IPS-18c (cell line): ENCODE results near the gene MICU1.
"Not testable (repeated sequence)": the region's sequence is repeated elsewhere in the genome, so short reads cannot be mapped to it uniquely, and the experiment has no call there.

Source experiments
- H3K4me3 ChIP-seq: 2 replicates; pipeline ENCODE4 v1.7.0; 2013; ENCODE audit warnings: low read depth, mild to moderate bottlenecking, low read length, moderate library complexity; ENCODE audit not compliant: insufficient read depth
- H3K9me3 ChIP-seq: one replicate; pipeline ENCODE4 v1.6.1; 2013; ENCODE audit warnings: mild to moderate bottlenecking, low read length, moderate library complexity; ENCODE audit not compliant: control insufficient read depth, insufficient read depth

The MICU1 gene

DNA sequence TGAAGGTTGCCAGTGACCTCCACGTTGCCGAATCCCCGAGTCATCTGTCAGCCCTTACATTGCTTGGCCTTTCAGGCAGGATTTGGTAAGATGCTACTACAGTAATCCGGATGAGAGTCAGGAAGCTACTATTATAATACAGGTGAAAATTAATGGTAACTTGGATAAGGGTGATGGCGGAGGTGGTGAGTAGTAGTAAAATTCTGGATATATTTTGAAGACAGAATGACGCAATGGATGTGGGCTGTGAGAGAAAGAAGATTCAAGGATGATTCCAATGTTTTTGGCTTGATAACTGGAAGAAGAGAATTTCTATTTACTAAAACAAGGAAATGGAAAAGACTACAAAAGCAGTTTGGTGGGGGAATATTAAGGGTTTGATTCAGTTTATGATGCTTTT lies 269.8 kb downstream of the MICU1 start:
- no peaks in the 10 kb centered on the region for H3K9me3 ChIP-seq

DNA sequence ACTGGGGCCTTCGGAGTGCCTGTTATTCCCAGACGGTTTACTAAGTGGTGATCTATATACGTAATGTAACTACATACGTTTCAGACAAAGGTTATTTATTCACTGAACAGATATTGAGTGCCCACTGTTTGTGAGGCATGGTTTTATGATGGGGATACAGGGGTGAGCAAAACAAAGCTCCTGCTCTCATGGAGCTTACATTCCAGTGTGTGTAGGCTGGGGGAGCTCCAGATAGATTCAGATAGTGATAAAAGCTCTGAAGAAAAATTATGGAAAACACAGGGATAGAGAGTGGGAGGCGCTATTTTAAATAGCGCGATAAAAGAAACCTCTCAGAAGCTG lies 270.7 kb downstream of the MICU1 start:
- peak overlapping the region; percentile 38; the same call in 1 of the 2 replicates for H3K4me3 ChIP-seq
- no peaks in the 10 kb centered on the region for H3K9me3 ChIP-seq

More for the DNA sequence above, 269.8 kb downstream of the MICU1 start:
- H3K4me3 ChIP-seq: no peak overlapping the region

DNA sequence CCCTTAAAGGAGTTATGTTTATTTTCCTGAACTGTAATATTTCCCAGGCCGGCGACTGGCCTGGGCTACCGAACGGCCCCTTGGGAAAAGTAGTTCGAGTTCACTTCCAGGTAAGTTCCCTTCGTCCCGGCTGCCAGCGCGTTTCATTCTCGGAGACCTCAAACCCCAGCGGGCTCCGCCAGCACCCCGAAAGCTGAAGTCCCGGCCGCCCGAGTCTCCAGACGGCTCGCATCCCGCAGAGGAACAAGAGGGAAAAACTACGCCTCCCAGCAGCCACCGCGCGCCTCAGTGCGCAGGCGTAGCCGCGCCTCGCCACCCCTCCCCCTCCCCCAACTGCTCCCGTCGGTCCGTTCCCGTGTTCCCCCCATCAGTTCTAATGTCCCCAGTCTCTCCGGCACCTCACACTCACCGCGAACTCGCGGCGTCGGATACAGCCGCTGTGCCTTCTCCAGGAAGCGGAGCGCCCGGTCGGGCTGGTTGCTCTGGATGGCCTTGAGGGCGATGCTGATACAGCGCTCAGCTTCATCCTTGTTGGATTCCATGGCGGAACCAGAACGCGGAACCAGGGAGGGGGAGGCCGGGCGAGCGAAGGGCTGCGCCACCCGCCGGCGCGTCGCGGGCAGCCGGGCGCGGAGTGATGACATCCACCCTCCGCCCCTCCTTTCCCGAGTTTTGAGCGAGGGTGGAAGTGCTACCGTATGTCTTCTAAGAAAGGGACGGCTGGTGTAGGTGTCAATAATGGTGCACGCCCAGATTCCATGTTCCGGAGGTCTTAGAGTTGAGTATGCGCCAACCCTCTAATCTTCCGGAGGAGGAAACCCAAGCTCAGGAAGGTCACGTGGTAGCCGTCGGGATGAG lies 271.3 kb downstream of the MICU1 start, which contains the start of gene DNAJB12:
Gene DNAJB12 (minus strand): TSS at position 564 of the 858 bp plus-strand sequence. CDS start 22 bp downstream, at position 542.
- Histone ChIP-seq H3K4me3 (peak within 1 kb of the TSS; percentile 82), H3K9me3 (no peaks in the 10 kb centered on the region)

DNA sequence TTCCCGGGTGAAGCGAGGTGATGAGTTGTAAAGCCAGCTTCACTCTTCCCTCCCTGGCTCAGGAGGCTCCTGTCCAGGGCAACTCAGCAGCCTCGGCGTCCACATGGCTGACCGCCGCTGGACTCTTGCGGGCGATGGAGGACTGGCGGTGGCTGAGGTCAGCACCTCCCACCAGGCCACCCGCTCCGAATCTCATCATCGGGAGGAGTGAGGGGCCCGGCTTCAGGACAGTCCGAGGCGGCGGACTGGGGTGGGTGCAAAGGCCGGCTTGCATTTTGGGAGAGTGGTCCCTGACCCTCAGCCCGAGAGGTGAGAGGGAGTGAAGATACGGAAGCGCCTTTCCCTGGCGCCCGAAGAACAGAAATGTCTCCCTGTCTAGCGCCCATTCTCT lies 271.9 kb downstream of the MICU1 start:
- Histone ChIP-seq H3K9me3 (no peaks in the 10 kb centered on the region), H3K4me3 (peak overlapping the region; percentile 82)

DNA sequence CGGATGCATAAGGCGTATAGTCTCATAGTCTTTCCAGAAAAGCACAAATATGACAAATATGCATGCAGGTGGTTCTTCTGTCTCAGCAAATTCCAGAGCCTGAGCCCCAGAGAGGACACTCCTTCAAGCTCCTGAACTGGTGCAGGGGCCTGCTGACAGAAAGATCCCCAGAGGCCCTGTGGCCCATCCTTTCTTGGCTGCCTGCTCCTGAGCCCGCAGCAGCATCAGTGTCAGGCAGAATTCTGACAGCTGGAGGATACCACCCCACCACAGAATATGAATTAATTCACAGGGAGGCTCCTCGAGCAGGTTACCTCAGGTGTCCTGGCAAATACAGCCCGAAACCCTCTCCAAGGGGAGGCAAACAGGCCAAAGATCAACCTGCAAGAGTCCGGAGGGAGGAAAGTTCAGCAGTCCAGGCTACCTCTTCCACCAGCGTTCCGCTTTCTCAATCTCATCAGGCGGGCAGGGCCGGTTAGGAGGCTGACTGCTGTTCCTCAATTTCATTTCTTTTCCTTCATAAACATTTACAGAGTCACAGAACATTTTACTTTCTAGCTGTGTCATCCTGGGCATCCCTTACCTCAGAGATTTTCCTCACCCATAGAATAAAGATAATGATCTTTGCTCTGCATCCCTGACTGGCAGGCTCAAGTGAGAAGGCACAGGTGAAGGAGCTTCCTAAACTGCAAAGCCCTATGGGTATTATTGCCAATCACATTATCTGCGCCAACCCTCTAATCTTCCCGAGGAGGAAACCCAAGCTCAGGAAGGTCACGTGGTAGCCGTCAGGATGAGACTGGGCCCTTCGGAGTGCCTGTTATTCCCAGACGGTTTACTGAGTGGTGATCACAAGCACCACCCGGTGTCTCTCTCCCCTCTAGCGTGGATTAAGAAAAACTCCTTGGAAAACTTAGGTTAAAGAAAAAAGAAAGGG lies 272.6 kb downstream of the MICU1 start:
- Histone ChIP-seq H3K4me3 (peak overlapping the region; percentile 82), H3K9me3 (no peaks in the 10 kb centered on the region)

DNA sequence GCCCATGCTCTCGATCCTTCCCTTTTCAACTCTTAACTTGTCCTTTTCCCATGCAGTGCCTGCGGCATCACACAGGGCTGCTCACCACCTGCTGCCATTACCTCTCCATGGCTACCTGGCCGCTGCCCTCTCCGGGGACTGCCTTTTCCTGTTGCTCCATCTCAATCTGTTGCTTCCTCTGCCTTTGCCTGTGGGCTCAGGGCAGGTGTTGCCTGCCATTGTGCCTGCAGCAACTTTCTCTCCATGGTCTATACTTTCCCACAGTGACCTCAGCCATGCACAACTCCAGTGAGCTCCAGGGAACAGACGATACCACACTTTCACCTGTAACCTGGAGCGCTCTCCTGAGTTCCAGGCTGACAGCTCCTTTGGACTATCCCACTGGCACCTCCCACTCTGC lies 274.4 kb downstream of the MICU1 start:
- Histone ChIP-seq H3K9me3 (no peaks in the 10 kb centered on the region), H3K4me3 (no peak overlapping the region)

DNA sequence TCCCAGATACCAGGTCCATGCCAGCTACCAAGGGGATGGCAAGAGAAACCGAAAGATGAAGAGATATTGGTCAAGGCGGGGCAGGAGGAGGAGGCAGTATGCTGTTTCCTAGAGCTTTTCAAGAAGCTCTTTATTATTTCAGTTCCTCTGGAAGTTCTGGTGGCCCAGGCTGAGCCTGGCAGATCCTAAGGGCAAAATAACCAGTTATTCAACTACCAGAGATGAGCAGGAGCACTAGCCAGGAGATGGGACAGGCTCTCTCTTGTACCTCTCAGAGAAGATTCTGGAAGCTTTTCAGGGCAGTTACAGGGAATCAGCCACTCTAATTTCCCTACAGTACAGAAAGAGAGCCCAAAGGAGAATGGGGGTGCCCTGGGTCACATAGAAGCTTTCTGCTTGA lies 276.4 kb downstream of the MICU1 start:
- H3K4me3 ChIP-seq: no peak overlapping the region
- no peaks in the 10 kb centered on the region for H3K9me3 ChIP-seq

DNA sequence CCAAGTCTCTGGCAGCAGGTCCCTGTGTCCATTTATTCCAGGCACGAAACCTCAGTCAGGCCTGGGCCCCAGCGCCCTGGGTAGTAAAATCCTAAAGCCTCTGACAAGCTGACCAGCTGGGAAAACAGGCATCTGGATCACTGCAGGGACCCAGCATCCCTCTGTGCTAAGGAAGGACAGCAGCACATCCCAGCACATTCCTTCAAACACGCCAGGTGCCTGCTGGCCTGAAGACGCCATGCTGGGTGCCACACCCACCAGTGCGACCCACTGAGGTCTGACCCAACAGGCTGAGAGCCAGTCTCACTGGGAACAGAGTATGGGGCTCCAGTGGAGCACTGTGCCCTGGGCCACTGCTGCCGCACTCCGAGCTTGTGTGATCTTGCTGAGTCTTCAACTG lies 277.6 kb downstream of the MICU1 start:
- Histone ChIP-seq H3K4me3 (no peak overlapping the region), H3K9me3 (no peaks in the 10 kb centered on the region)

DNA sequence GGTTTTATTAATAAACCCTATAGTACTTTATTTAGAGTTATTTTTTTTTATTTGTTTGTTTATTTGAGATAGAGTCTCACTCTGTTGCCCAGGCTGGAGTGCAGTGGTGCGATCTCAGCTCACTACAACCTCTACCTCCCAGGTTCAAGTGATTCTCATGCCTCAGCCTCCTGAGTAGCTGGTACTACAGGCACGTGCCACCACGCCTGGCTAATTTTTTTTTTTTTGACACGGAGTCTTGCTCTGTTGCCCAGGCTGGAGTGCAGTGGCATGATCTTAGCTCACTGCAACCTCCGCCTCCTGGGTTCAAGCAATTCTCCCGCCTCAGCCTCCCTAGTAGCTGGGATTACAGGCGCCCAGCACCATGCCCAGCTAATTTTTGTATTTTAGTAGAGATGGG lies 279.8 kb downstream of the MICU1 start:
- not testable (repeated sequence) for H3K9me3 ChIP-seq, H3K4me3 ChIP-seq

DNA sequence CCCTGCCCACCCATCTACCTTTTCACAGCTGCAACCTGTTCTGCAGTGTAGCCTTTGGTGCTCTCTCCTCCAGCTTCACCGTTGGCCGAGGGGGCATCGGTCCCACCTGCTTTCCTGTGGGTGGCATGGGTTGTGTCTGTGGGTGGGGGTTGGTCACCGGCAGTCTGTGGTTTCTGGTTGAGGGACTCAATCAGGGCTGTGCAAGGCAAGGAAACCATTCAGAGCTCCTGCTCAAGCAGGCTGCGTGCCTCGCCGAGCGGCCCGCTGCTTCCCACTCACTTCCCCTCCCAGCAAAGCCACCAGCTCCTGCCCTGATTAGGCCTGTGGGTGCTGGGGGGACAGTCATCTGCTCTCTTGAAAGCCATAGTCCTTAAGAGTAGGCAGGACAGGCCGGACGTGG lies 280.9 kb downstream of the MICU1 start:
- H3K4me3 ChIP-seq: no peak overlapping the region
- H3K9me3 ChIP-seq: no peaks in the 10 kb centered on the region

DNA sequence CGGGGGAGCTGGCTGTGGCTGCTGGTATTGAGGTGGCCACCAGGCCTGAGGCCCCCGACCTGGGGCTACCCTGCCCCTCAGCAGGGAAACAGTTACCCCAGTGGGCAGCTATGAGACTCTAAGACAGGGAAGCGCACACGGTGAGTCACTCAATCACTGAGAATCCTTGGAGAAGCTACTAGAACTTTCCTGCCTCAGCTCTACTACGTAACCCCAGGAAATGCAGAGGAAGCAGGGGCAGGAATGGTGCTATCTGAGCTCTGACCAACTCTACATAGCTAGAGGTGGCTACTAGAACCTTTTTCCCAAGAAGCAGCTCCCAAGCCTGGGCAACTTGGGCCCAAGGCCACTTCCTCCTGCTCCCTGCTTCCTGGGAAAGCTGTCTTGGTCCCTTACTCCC lies 283.0 kb downstream of the MICU1 start:
- no peaks in the 10 kb centered on the region for H3K9me3 ChIP-seq
- no peak overlapping the region for H3K4me3 ChIP-seq

DNA sequence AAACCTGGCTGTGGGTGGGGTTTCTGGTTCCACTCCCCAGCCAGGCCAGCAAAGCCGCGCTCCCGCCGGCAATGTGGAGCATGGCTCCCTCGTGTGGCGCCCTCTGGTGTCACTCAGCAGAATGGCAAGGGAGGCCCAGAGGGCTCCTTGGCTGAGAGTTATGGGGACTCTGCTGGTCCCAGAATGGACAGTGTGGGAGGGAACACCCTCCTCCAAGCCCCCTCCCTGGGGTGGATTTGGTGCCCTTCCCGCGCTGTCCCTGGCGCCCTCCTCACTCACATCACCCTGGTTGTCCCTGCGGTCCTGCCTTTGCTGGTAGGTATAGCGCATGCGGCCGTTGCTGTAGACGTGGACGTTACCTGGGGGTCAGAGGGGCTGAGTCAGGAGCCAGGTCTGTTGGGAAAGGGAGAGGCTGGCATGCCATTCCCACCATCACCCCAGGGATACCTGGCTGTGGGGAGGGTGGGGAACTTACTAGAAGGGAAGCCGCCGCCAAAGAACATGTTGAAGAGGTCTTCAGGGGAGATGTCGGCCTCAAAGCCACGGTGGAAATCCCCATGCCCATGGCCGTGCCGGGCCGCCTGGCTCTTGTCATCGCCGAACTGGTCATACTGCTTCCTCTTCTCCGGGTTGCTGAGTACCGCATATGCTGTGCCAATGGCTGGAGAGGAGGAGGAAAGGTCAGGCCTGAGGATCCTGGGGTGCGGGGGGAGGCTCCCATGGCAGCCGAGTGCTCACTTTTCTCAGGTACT lies 285.2 kb downstream of the MICU1 start:
- no peaks in the 10 kb centered on the region for H3K9me3 ChIP-seq
- H3K4me3 ChIP-seq: no peak overlapping the region

DNA sequence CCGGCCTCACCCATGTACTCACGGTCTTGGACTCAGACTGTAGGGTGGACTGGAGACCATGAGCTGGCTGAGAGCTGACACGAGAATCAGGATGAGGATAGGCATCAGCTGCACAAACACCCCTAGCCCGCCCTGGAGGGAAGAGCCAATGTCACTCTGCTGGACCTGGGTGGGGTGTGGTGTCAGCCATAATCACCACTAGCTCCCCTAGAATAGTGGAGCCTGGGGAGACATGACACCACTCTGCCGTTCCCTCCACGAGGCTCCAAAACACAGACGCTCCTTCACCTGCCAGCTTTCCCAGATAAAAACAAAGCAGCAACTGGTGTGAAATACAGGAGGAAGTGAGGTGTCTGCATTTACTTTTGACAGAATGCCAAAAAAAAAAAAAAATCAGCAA lies 287.7 kb downstream of the MICU1 start:
- Histone ChIP-seq H3K4me3 (no peak overlapping the region), H3K9me3 (no peaks in the 10 kb centered on the region)

DNA sequence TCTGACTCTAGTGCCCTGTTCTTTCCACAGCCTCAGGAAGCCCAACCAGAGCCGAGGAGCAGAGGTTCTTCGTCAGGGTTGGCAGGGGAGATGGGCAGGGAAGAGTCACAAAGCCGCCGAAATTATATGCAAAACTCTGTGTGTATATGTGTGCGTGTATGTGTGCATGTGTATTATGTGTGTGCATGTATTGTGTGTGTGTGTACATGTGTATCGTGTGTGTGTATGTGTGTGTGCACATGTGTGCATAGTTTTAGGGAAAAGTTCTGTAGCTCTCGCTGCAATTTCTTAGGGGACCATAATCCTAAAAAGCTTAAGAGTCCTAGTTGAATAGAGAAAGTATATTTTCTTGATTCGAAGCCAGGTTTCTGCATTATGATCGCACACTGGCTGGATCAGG lies 288.2 kb downstream of the MICU1 start:
- Histone ChIP-seq H3K9me3 (no peaks in the 10 kb centered on the region), H3K4me3 (no peak overlapping the region)

DNA sequence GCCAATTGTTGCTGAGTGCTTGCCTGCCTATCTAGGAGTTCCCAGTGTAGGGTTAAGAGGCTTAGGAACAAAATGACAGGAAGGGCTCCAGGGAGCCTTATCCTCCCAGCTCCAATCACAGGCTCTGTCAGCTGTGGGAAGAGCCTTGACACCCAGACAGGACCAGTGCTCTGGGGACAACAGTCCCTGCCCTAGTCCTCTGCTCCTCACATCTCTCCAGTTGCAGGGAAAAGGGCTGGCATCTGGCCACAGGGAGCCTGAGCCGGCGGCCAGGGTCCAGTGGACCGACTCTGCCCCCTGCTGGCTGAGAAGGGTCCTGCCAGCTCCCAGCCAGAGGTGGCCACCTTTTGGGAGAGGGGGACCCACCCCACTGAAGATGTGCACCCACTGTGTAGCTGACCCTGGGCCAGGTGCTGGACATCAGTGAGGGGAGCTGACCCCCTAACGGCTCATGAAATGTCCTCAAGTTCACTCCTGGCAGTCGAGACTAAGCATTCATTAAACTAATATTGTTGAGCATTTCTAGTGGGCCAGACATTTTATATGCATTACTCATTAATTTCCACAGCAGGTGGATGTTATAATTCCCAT lies 288.7 kb downstream of the MICU1 start:
- Histone ChIP-seq H3K9me3 (no peaks in the 10 kb centered on the region), H3K4me3 (no peak overlapping the region)

DNA sequence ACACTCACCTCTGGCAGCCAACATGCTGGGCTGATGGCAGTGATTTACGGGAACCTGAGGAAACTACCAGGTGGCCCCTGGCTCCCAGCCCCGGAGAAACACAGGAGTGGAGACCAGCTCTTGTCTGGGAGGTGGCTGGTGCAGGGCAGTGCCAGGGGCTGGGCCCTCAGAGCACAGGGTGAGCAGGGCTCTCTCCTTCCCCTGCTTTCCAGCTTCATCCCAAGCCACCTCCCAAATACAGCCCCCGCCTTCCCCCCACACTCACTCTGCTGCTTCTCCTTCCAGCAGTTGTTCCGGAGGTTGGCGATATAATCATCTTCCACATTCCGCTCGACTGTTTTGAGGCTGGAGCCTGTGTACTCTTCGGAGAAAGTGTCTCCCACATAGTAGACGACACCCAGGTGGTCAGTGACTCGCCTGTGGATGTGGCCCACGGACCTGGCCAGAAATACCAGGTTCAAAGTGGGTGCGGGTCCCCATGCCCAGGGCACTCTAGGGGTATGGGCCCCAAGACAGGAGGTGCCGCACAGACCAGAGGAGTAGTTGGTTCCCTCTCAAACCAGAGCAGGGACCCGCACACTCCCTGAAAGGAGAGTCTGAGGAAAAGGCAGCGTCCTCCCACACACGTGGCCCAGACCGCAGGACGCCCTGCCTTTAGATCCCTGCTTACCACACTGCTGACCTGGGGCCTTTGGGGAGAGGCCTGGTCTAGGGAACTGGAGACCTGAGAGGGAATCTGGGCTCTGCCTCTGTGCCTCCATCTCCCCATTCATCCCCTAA lies 289.4 kb downstream of the MICU1 start:
- Histone ChIP-seq H3K4me3 (no peak overlapping the region), H3K9me3 (no peaks in the 10 kb centered on the region)
